ENCODE data around the gene FPR3. TPM values are rescaled to one million over a fixed set of nuclear protein-coding genes. Genes with fewer than 3 reads are reported as not detected.

FPR3 gene
- total and polyA plus RNA-seq, 10 of the 15 experiments (the other 5 are each of a cell fraction or from before 2014, with no cell fraction given) = not detected

- TF ChIP-seq SMAD1 (IDR thresholded peaks at IDR 0.05; ENCODE audit: low read depth, partially characterized antibody) = no peak
- TF ChIP-seq RCOR1 (conservative IDR thresholded peaks at IDR 0.05; ENCODE audit: low read depth, low read length) = no peak
- TF ChIP-seq ZBTB33 (IDR thresholded peaks at IDR 0.05) = no peak
- no peak for TF ChIP-seq KDM1A (IDR thresholded peaks at IDR 0.05; ENCODE audit: borderline replicate concordance)
Measured at GRCh38 chr19:51755571-51755970, 39.4 kb upstream of the FPR3 start (continued).

GRCh38 chr19:51760697-51761356 lies 34.1 kb upstream of the FPR3 start, which contains the start of gene FPR2:
Gene FPR2, plus strand, starts transcription at chr19:51761180. Its CDS starts 7,479 bp downstream, at chr19:51768659.
- in situ Hi-C loops (cut with MboI) = no loop called here
- Histone ChIP-seq H3K4me1 (ENCODE audit: control insufficient read depth, insufficient read depth, low read length) (no peaks in the 10 kb centered on the region), H3K9ac (ENCODE audit: control insufficient read depth, insufficient read depth, low read length) (no peak within 1 kb of the TSS), H3K9me3 (replicated peaks; ENCODE audit: control insufficient read depth, insufficient read depth, low read length) (no peaks in the 10 kb centered on the region; the same call in 2 of the 3 replicates), H3K4me3 (no peak within 1 kb of the TSS), H3K4me2 (ENCODE audit: control insufficient read depth, insufficient read depth) (no peak within 1 kb of the TSS), H3K36me3 (ENCODE audit: control insufficient read depth in 2 of 2, insufficient read depth in 2 of 2, low read length in 1 of 2) (no peaks in the 10 kb centered on the region), H3K27me3 (replicated peaks in 1 of 2; ENCODE audit: control insufficient read depth in 2 of 2, insufficient read depth in 2 of 2, low read length in 1 of 2) (no peaks in the 10 kb centered on the region), H2AFZ (ENCODE audit: control insufficient read depth, low read depth, low read length) (no peak within 1 kb of the TSS), H4K20me1 (ENCODE audit: control insufficient read depth, insufficient read depth) (no peaks in the 10 kb centered on the region), H3K79me2 (ENCODE audit: control insufficient read depth, insufficient read depth, low read length) (no peaks in the 10 kb centered on the region), H3K27ac (ENCODE audit: control insufficient read depth, insufficient read depth) (no peak within 1 kb of the TSS)
- CTCF ChIA-PET = no interaction called here
- 39% methylated on average over 8 of the region's 8 CpGs for WGBS (ENCODE audit: insufficient coverage, insufficient replicate concordance, low lambda C conversion rate, missing lambda C conversion rate)
- RAD21 ChIA-PET (ENCODE audit: unreplicated experiment) = no interaction called here
- TF ChIP-seq RBBP5 (conservative IDR thresholded peaks at IDR 0.05) (no peak), CEBPZ (IDR thresholded peaks at IDR 0.05; ENCODE audit: low read depth, low read length) (no peak), CREB1 (IDR thresholded peaks at IDR 0.05; ENCODE audit: low read depth) (no peak)
- BruUV-seq (replicated peaks) = no TSS peak
- intact Hi-C loops (cut with micrococcal nuclease; ENCODE audit: unreplicated experiment) = no loop called here
- SMC1A ChIA-PET (ENCODE audit: uncharacterized antibody, unreplicated experiment) = no interaction called here
- ATAC-seq (no peak), DNase-seq (ENCODE audit: low read depth, low spot score) (no peak), FAIRE-seq (no peak)
- POLR2A ChIA-PET = no interaction called here
